Myocyte (in vitro differentiated cells): ENCODE measurements around the gene STK33. TPM values are rescaled to one million over a fixed set of nuclear protein-coding genes. Genes with fewer than 3 reads are reported as not detected.

ENCODE experiments used
- total RNA-seq: library from RNA; depleted of rRNA; stranded (reverse); fragments of >200 nt; gene quantifications from 2 replicates; pipeline ENCODE4 v1.2.3, GENCODE V29; 2014

STK33 gene
- total RNA-seq, 1 donor from 2014 or later = 0.45 TPM

Other genes with a start within 250 kb of the STK33 start
- gene TRIM66, start 88.4 kb upstream of the STK33 start, total RNA-seq = 3.7 and 4.9 TPM in 2 replicates
- 403 and 405 TPM in 2 replicates for gene RPL27A, start 88.6 kb upstream of the STK33 start, total RNA-seq